Left lung (tissue), 10 donors: ENCODE data around the gene SLC36A2. TPM values are rescaled to one million over a fixed set of nuclear protein-coding genes. Genes with fewer than 3 reads are reported as not detected.

Source experiments
- ATAC-seq: fragments of 200-7000 bp; cut with Tn5 transposase; one replicate; pipeline ENCODE4 v1.9.1; 2020; ENCODE audit warnings: moderate library complexity
- DNase-seq, 4 donors: peaks; one replicate each; pipeline ENCODE4 v3.0.0-alpha.2; 2013 to 2020
- H3K27ac ChIP-seq, 2 donors: fragments of 200-600 bp; sonication (generic) in 1 of 2; one replicate each; pipeline versions ENCODE4 v1.5.0 to v1.8.0; 2020 to 2021
- H3K27me3 ChIP-seq, 2 donors: fragments of 200-600 bp; sonication (generic) in 1 of 2; one replicate each; pipeline versions ENCODE4 v1.5.0 to v1.8.0; 2020 to 2021
- H3K36me3 ChIP-seq, 2 donors: fragments of 200-600 bp; sonication (generic) in 1 of 2; one replicate each; pipeline versions ENCODE4 v1.5.0 to v1.8.0; 2020 to 2021
- H3K4me1 ChIP-seq, 2 donors: fragments of 200-600 bp; one replicate each; pipeline ENCODE4 v1.8.0; 2021
- H3K4me3 ChIP-seq, 2 donors: fragments of 200-600 bp; sonication (generic) in 1 of 2; one replicate each; pipeline versions ENCODE4 v1.5.0 to v1.8.0; 2020 to 2021; ENCODE audit warnings: mild to moderate bottlenecking in 1 of 2
- H3K9me3 ChIP-seq, 2 donors: fragments of 200-600 bp; sonication (generic) in 1 of 2; one replicate each; pipeline versions ENCODE4 v1.5.0 to v1.8.0; 2020 to 2021
- intact Hi-C, 2 donors: fragments of 100-400 bp; cut with DNase I; formaldehyde crosslinking; loops; one replicate each; pipeline versions ENCODE4 v1.11.2 to v1.14.2; 2022
- polyA plus RNA-seq, 6 donors: library from polyadenylated mRNA; unstranded; fragments of 120-200 nt; gene quantifications; one replicate each; pipeline ENCODE4 v1.2.1, GENCODE V29; 2013; ENCODE audit not compliant: insufficient read length in 6 of 6
- total RNA-seq, 2 donors: library from RNA; stranded (reverse); fragmentation: NEBNext Ultra II Directional; extraction: Animal tissue kit (Norgen Biotek cat#: 25700); gene quantifications; one replicate each; pipeline ENCODE4 v1.2.1, GENCODE V29; 2021
- TF ChIP-seq, protein P1 (sequence below), 2 donors: fragments of 200-600 bp; sonication (generic) in 1 of 2; IDR thresholded peaks; one replicate each; pipeline versions ENCODE4 v1.5.0 to v1.8.0; 2021; ENCODE audit warnings: antibody characterized with exemption in 2 of 2
- donor health status: DM: no; HTN: yes; CAD: no.
- donor health status: DM: no; HTN: no; CAD: no.

Gene SLC36A2
- total and polyA plus RNA-seq, 8 donors, result 0.08 to 0.18 (median 0.11) TPM; not detected in 3

- no peaks in the 10 kb centered on the region for H3K27me3 ChIP-seq
- H3K27ac ChIP-seq, result no peak overlapping the region
- TF ChIP-seq, protein P1, sequence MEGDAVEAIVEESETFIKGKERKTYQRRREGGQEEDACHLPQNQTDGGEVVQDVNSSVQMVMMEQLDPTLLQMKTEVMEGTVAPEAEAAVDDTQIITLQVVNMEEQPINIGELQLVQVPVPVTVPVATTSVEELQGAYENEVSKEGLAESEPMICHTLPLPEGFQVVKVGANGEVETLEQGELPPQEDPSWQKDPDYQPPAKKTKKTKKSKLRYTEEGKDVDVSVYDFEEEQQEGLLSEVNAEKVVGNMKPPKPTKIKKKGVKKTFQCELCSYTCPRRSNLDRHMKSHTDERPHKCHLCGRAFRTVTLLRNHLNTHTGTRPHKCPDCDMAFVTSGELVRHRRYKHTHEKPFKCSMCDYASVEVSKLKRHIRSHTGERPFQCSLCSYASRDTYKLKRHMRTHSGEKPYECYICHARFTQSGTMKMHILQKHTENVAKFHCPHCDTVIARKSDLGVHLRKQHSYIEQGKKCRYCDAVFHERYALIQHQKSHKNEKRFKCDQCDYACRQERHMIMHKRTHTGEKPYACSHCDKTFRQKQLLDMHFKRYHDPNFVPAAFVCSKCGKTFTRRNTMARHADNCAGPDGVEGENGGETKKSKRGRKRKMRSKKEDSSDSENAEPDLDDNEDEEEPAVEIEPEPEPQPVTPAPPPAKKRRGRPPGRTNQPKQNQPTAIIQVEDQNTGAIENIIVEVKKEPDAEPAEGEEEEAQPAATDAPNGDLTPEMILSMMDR (IDR thresholded peaks at IDR 0.05), result no peak
- H3K4me1 ChIP-seq, result no peaks in the 10 kb centered on the region
- H3K9me3 ChIP-seq, result peaks cover 0 to 26% of the 10 kb centered on the region in 2 donors
- H3K36me3 ChIP-seq, result no peaks in the 10 kb centered on the region
- intact Hi-C loops, result no loop called here
- no peak overlapping the region for H3K4me3 ChIP-seq
- no peak for DNase-seq
- no peak for ATAC-seq
Measured at GRCh38 chr5:151359391-151359790, 12.0 kb upstream of the SLC36A2 start.

DNA sequence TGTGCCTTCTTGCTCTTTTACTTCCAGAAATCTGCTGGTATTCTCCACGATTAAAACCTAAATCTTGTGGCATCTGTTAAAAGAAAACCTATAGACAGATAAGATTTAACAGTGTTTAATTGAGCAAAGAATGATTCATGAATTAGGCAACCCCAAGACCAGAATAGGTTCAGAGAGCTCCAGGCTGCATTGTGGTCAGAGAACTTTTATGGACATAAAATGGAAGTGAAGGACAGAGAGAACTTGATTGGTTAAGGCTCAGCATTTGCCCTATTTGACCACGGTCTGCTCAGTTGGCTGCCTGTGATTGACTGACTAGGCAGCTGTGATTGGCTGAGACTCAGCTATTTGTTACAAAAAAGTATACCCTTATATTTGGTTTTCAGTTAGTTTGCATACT is 10.4 kb upstream of the SLC36A2 start:
- Histone ChIP-seq H3K27ac (no peak overlapping the region), H3K4me1 (no peaks in the 10 kb centered on the region), H3K4me3 (no peak overlapping the region), H3K9me3 (peaks cover 0 to 22% of the 10 kb centered on the region in 2 donors), H3K36me3 (no peaks in the 10 kb centered on the region), H3K27me3 (no peaks in the 10 kb centered on the region)
- intact Hi-C loops, result no loop called here
- TF ChIP-seq, protein P1 (IDR thresholded peaks at IDR 0.05), result no peak
- DNase-seq, result no peak
- no peak for ATAC-seq

- ATAC-seq (no peak), DNase-seq (no peak)
- H3K27ac ChIP-seq, result no peak overlapping the region
- no peaks in the 10 kb centered on the region for H3K27me3 ChIP-seq
- H3K36me3 ChIP-seq, result no peaks in the 10 kb centered on the region
- no peak overlapping the region for H3K4me3 ChIP-seq
- TF ChIP-seq, protein P1 (IDR thresholded peaks at IDR 0.05), result no peak
- H3K9me3 ChIP-seq, result peaks cover 0 to 16% of the 10 kb centered on the region in 2 donors
- intact Hi-C loops, result no loop called here
- H3K4me1 ChIP-seq, result no peaks in the 10 kb centered on the region
Measured at GRCh38 chr5:151357097-151357496, 9.7 kb upstream of the SLC36A2 start.

GRCh38 chr5:151351671-151352070 is 4.3 kb upstream of the SLC36A2 start:
- Histone ChIP-seq H3K27me3 (peaks cover 0 to 28% of the 10 kb centered on the region in 2 donors), H3K4me3 (no peak overlapping the region), H3K4me1 (no peaks in the 10 kb centered on the region), H3K27ac (no peak overlapping the region), H3K36me3 (no peaks in the 10 kb centered on the region), H3K9me3 (no peaks in the 10 kb centered on the region)
- no peak for DNase-seq
- ATAC-seq, result no peak
- TF ChIP-seq, protein P1 (IDR thresholded peaks at IDR 0.05), result no peak
- intact Hi-C loops, result no loop called here

DNA sequence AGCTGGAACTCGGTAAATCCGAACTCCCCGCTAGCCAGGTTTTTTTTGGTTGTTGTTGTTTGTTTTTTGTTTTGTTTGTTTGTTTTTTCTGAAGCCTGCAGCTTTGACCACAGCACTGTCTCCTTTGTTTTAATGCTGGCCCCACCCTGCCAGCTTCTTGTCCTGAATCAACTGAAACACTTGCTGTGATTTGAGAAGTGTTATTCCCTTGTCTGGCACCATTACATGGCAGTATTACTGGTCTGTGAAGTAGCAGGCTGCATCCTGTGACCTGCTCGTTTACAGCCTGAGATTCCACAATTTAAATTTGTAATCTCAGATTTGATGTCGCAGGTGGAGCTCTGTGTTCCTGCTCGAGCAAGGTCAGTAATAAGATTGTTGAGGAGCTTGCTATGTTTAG is 1.4 kb upstream of the SLC36A2 start:
- DNase-seq (no peak), ATAC-seq (no peak)
- Histone ChIP-seq H3K9me3 (no peaks in the 10 kb centered on the region), H3K4me1 (no peaks in the 10 kb centered on the region), H3K36me3 (no peaks in the 10 kb centered on the region), H3K4me3 (no peak overlapping the region), H3K27ac (no peak overlapping the region), H3K27me3 (peaks cover 0 to 54% of the 10 kb centered on the region in 2 donors)
- TF ChIP-seq, protein P1 (IDR thresholded peaks at IDR 0.05), result no peak
- intact Hi-C loops, result no loop called here
